Mucosa of stomach (tissue), 1 donor: ENCODE measurements around the gene ITGA7.

ENCODE experiments used
- H3K27me3 ChIP-seq: one replicate; pipeline ENCODE4 v1.7.0; 2013; ENCODE audit warnings: mild to moderate bottlenecking, low read length; ENCODE audit not compliant: control insufficient read depth, insufficient read depth
- H3K36me3 ChIP-seq: one replicate; pipeline ENCODE4 v1.7.0; 2013; ENCODE audit warnings: low read length; ENCODE audit not compliant: control insufficient read depth, insufficient read depth
- H3K4me1 ChIP-seq: one replicate; pipeline ENCODE4 v1.7.0; 2013; ENCODE audit warnings: mild to moderate bottlenecking, low read length; ENCODE audit not compliant: control insufficient read depth, insufficient read depth
- H3K4me3 ChIP-seq: one replicate; pipeline ENCODE4 v1.7.0; 2013; ENCODE audit warnings: low read length
- H3K9ac ChIP-seq: one replicate; pipeline ENCODE4 v1.7.0; 2013; ENCODE audit warnings: mild to moderate bottlenecking, low read length, moderate library complexity
- H3K9me3 ChIP-seq: one replicate; pipeline ENCODE4 v1.7.0; 2013; ENCODE audit warnings: mild to moderate bottlenecking, low read length, moderate library complexity; ENCODE audit not compliant: control insufficient read depth
- donor health status: Pancreatic carcinoma.

The ITGA7 gene

DNA sequence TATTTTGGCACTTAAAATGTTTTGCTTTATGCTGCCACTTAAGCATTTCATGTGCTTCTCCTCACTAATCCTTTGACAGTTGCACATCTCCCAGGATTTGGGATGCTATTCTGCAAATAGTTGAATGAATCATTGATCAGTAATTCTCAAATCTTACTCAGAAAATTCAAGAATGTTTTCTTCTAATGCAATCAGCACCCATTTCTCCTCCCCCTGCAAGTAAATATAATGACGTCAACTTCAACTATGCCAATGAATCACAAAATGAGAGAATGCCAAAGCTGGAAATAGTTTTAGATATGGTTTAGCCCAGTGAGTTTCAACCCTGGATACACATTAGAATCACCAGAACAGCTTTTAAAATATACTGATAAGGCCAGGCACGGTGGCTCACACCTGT lies 6.0 kb upstream of the ITGA7 start:
- Histone ChIP-seq H3K4me3 (no peak overlapping the region), H3K9me3 (no peaks in the 10 kb centered on the region), H3K27me3 (peaks cover 11% of the 10 kb centered on the region), H3K4me1 (peaks cover 28% of the 10 kb centered on the region), H3K36me3 (no peaks in the 10 kb centered on the region), H3K9ac (no peak overlapping the region)

DNA sequence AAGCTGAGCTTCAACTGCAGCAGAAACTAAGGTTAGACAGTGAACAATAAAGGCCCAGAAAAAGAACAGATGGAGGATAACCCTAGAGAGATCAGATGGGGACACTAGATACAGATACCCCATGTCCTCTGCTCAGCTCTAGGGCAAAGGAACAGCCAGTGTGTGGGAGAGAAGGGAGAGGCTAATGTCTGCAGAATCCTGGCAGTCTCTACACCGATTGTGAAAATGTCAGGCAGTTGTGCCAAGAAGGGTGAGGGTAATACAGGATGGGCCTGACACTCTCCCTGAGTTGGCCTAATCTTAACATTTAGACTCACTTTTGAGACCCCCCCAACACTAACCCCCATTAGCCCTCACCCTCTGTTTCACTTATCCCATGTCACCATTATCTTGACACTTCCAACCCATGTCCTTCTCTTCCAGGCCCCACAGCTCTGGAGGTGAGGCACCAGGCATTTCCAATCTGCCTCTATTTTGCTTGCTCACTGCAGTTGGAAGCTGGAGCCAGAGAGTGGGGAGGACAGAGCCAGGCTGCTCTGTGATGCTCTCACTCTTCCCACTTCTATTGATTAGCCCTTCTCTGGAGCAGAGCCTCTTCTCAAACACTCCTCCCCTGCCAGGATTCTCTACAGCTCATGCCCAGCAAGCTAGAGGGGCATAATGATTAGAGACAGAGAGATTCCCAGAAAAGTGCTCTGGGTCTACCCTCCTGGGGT lies 5.2 kb upstream of the ITGA7 start:
- H3K9ac ChIP-seq = no peak overlapping the region
- H3K36me3 ChIP-seq = no peaks in the 10 kb centered on the region
- H3K4me1 ChIP-seq = peaks cover 19% of the 10 kb centered on the region
- H3K9me3 ChIP-seq = no peaks in the 10 kb centered on the region
- H3K27me3 ChIP-seq = peaks cover 20% of the 10 kb centered on the region
- no peak overlapping the region for H3K4me3 ChIP-seq

GRCh38 chr12:55711786-55712553 lies 4.3 kb upstream of the ITGA7 start:
- Histone ChIP-seq H3K36me3 (no peaks in the 10 kb centered on the region), H3K4me1 (peaks cover 15% of the 10 kb centered on the region), H3K9me3 (no peaks in the 10 kb centered on the region), H3K4me3 (no peak overlapping the region), H3K9ac (no peak overlapping the region), H3K27me3 (peaks cover 25% of the 10 kb centered on the region)

DNA sequence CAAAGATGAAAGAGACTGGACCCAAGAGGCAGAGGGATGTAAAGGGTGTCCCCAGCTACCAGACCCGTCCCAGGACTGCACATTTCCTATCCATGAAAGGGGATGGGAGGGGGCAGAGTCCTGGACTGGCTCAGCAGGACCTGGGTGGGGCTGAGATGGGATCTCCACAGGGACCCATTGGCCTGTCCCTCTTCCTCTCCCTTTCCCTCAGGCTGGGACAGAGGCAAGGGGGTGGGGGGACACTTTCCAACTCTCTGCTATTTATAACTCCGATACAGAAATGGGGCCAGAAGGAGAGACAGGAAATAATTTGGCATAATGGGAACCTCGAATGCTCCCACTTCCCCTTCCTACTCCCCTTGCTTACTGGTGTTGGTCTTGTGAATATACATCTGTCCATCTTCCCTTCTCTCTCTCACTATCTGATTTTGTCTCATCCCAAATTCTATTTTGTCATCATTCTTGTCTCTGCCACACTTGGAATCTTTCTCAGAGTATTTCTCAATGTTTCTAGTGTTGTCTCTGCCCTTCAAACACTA lies 1.1 kb upstream of the ITGA7 start:
- no peaks in the 10 kb centered on the region for H3K9me3 ChIP-seq
- no peaks in the 10 kb centered on the region for H3K36me3 ChIP-seq
- peaks cover 6% of the 10 kb centered on the region for H3K4me1 ChIP-seq
- H3K4me3 ChIP-seq = no peak overlapping the region
- H3K27me3 ChIP-seq = peaks cover 33% of the 10 kb centered on the region
- H3K9ac ChIP-seq = peak overlapping the region; percentile 43

DNA sequence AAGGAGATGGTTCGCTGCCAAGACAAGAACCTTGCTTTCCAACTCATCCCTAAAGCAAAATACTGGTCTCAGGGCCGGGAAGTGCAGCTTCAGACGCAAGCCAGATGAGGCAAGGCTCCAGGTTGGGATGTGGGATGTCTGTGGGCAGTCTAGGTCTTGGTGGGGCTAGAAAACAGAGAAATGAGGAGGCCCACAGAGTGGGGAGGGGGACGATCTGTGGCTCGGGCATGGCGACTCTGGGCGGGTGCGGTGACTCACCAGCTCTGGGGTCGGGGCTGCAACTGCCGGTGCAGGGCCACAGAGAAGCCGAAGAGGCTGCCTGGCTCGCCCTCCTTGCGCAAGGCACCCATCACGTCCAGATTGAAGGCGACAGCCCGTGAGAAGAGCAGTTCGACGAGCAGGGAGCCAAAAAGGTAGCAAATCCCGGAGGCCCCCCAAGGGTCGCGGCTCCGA lies 459 bp downstream of the ITGA7 start:
- H3K4me1 ChIP-seq = peaks cover 6% of the 10 kb centered on the region
- H3K36me3 ChIP-seq = no peaks in the 10 kb centered on the region
- H3K4me3 ChIP-seq = no peak overlapping the region
- H3K27me3 ChIP-seq = peaks cover 38% of the 10 kb centered on the region
- no peaks in the 10 kb centered on the region for H3K9me3 ChIP-seq
- peak overlapping the region; percentile 28 for H3K9ac ChIP-seq

DNA sequence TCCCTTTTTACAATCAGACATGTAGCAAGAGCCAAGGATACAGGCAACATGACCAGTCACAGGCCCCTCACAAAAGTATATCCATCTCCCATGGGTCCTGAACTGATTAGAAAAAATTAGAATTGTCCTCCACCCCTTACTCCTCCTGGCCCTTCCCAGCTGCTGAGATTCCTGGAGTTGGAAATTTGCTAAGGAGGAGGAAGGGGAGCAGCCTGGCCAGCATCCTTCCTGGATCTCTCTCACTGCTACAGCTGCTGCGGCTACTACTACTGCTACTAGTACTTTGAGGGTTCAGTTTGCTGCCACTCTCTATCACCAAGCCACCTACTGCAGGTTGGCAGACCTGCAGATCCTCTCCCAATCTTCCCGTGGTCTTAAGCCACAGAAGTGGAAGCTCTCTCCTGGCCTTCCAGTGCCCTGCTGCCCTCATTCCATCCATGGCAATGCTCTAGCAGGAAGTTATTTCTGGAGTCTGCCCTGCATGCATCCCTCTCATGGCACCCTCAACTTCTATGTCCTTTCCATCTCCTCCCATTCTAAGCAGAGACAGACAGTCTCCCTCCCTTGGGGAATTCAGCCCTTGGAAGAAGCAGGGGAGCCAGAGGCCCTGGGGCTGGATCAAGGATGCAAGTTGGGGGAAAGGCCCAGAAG lies 1.0 kb downstream of the ITGA7 start:
- peaks cover 6% of the 10 kb centered on the region for H3K4me1 ChIP-seq
- no peak overlapping the region for H3K4me3 ChIP-seq

DNA sequence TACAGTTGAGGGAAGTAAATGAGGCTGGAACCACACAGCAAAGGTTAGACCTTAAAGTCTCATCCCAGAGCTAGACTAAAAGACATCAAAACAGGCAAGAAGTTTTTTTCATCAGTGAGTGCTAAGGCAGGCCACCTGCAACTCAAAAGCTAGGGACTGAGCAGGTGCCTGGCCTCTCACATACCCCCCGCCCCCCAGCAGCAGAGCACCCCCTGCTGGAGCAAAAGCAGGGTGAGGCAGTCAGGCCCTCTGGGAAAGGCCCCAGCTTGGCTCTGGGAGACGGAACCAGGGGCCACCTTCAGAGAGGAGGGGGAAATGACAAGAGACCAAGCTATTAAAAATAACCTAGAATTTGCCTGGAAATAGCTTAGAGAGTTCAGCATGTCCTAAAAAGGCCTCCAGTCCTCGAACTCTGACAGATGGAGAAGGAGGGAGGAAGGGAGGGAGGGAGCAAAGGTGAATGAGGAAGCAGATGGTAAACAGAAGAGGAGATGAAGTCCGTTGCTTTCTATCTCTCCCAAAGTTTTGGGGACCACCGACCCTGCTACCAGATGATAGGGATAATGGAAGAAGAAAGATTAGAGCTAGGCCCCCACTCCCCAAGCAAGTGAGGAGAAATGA lies 1.8 kb downstream of the ITGA7 start:
- Histone ChIP-seq H3K9me3 (no peaks in the 10 kb centered on the region), H3K9ac (no peak overlapping the region), H3K4me1 (peaks cover 6% of the 10 kb centered on the region), H3K36me3 (no peaks in the 10 kb centered on the region), H3K4me3 (no peak overlapping the region), H3K27me3 (peaks cover 33% of the 10 kb centered on the region)

More for the DNA sequence above, 1.0 kb downstream of the ITGA7 start:
- Histone ChIP-seq H3K9ac (peak overlapping the region; percentile 28), H3K27me3 (peaks cover 33% of the 10 kb centered on the region), H3K36me3 (no peaks in the 10 kb centered on the region), H3K9me3 (no peaks in the 10 kb centered on the region)

DNA sequence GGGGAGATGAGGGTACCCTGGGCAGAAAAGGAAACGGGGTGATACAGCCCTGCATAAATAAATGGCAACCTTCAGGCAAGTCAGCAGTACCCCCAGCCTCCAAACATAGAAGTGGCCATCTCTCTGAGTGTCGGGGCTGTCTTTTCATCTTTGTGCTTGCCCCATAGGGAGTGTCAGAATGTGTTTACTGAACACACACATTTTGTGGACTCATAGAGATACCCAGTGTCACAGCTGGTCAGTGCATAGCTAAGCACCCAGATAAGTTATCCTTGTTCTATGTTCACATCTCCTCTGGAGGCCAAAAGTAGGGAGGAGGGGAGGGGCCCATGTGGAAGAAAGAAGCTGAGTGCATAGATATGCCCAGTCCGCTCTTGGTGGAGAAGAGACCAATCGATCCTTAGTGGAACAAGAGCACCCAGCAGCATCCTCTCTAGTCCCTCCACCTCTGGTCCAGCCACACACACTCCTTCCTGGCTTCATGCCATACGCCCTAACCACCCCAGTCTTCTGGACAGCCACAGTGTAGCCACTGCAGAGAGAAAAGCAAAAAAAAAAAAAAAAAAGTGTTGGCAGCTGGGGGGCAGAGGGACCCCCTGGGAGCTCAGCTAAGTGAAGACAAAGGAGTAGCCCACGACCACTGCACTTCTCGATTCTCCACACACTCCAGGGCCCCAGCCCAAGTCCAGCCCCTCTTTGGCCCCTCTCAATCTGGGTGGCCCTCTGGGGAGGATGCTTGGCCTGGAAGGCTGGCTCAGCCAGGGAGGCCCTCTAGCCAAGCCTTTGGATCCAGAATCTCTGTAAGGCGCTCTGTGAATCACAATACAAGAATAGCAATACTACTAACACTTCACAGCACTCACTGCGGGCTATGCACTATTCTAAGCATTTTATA lies 2.6 kb downstream of the ITGA7 start:
- no peak overlapping the region for H3K9ac ChIP-seq
- peaks cover 6% of the 10 kb centered on the region for H3K4me1 ChIP-seq
- no peaks in the 10 kb centered on the region for H3K36me3 ChIP-seq
- peaks cover 33% of the 10 kb centered on the region for H3K27me3 ChIP-seq
- H3K9me3 ChIP-seq = no peaks in the 10 kb centered on the region
- no peak overlapping the region for H3K4me3 ChIP-seq

GRCh38 chr12:55703901-55704761 lies 3.6 kb downstream of the ITGA7 start:
- H3K36me3 ChIP-seq = no peaks in the 10 kb centered on the region
- peaks cover 28% of the 10 kb centered on the region for H3K27me3 ChIP-seq
- H3K9ac ChIP-seq = no peak overlapping the region
- H3K9me3 ChIP-seq = no peaks in the 10 kb centered on the region
- no peak overlapping the region for H3K4me3 ChIP-seq
- peaks cover 6% of the 10 kb centered on the region for H3K4me1 ChIP-seq

- H3K27me3 ChIP-seq = peaks cover 23% of the 10 kb centered on the region
- no peak overlapping the region for H3K9ac ChIP-seq
- no peaks in the 10 kb centered on the region for H3K9me3 ChIP-seq
- H3K36me3 ChIP-seq = no peaks in the 10 kb centered on the region
- H3K4me1 ChIP-seq = peaks cover 6% of the 10 kb centered on the region
- H3K4me3 ChIP-seq = no peak overlapping the region
Measured at GRCh38 chr12:55703288-55703687, 4.4 kb downstream of the ITGA7 start.
